A549 (cell line): Measurements from ENCODE around the gene ZFP28. TPM values are rescaled to one million over a fixed set of nuclear protein-coding genes. Genes with fewer than 3 reads are reported as not detected.

Source experiments
- ATAC-seq, 2 experiments: fragments of 200-7000 bp in 1 of 2; fragments of >200 bp in 1 of 2; cut with Nextera tagmentation in 1 of 2; cut with Tn5 transposase in 1 of 2; 3 replicates each; pipeline versions ENCODE4 v1.8.0 to v1.9.1; 2018 to 2020; ENCODE audit warnings: mild to moderate bottlenecking in 1 of 2, moderate library complexity in 1 of 2
- CTCF ChIA-PET: fragments of 300-600 bp; sonication (Branson Sonifier 250); formaldehyde crosslinking; extraction: SDS; loops from one replicate; lab custom pipeline; 2021; ENCODE audit warnings: antibody characterized with exemption, inconsistent platforms; lab: Yijun Ruan, JAX
- POLR2A ChIA-PET: fragments of 350-600 bp; formaldehyde crosslinking; extraction: SDS; loops from one replicate; lab custom pipeline; 2021; ENCODE audit warnings: antibody characterized with exemption, inconsistent platforms; lab: Yijun Ruan, JAX
- DNase-seq, 2 experiments: peaks; one replicate each; pipeline versions ENCODE4 v3.0.0 to v3.0.0-alpha.2; 2011 to 2016; ENCODE audit warnings: low read depth in 1 of 2, low spot score in 1 of 2
- FAIRE-seq: peaks from 2 replicates; lab custom pipeline; 2011; peaks lifted over from hg19 to GRCh38; lab: Jason Lieb, UNC
- H3K27ac ChIP-seq, 2 experiments: fragments of >200 bp; sonication (Bioruptor Twin); formaldehyde crosslinking; 3 replicates each; pipeline ENCODE4 v1.5.1; 2016 to 2017
- H3K4me1 ChIP-seq: fragments of >200 bp; sonication (Bioruptor Twin); formaldehyde crosslinking; 3 replicates; pipeline ENCODE4 v1.6.1; 2016
- H3K4me2 ChIP-seq: fragments of >200 bp; sonication (Bioruptor Twin); formaldehyde crosslinking; 3 replicates; pipeline ENCODE4 v1.6.1; 2016
- H3K4me3 ChIP-seq: fragments of >200 bp; sonication (Bioruptor Twin); formaldehyde crosslinking; 3 replicates; pipeline ENCODE4 v1.5.1; 2016
- H3K9me3 ChIP-seq: fragments of >200 bp; sonication (Bioruptor Twin); formaldehyde crosslinking; 3 replicates; pipeline ENCODE4 v1.6.1; 2016
- CEBPB ChIP-seq, 2 experiments: fragments of >200 bp in 1 of 2; sonication (Bioruptor Twin) in 1 of 2; formaldehyde crosslinking in 1 of 2; IDR thresholded peaks; 2 replicates each; pipeline ENCODE4 v1.6.1; 2012 to 2016
- CHD4 ChIP-seq: fragments of 200-600 bp; sonication (generic); IDR thresholded peaks from 2 replicates; pipeline ENCODE4 v1.6.1; 2016; ENCODE audit warnings: antibody characterized with exemption, mild to moderate bottlenecking, borderline replicate concordance
- EHF ChIP-seq: fragments of 250-450 bp; sonication (Bioruptor Pico); IDR thresholded peaks from 2 replicates; pipeline ENCODE4 v1.5.0; 2020; ENCODE audit warnings: mild to moderate bottlenecking
- EHMT2 ChIP-seq: fragments of 200-600 bp; sonication (generic); IDR thresholded peaks from 2 replicates; pipeline ENCODE4 v1.6.1; 2016; ENCODE audit warnings: antibody characterized with exemption, low read depth, mild to moderate bottlenecking, moderate library complexity
- ESRRA ChIP-seq: fragments of 150-350 bp; IDR thresholded peaks from 2 replicates; pipeline ENCODE4 v1.6.1; 2014; ENCODE audit warnings: mild to moderate bottlenecking, low read length, borderline replicate concordance
- KDM1A ChIP-seq: fragments of 200-600 bp; sonication (generic); IDR thresholded peaks from 2 replicates; pipeline ENCODE4 v1.6.1; 2016; ENCODE audit warnings: low read depth, mild to moderate bottlenecking
- MAFK ChIP-seq: fragments of 450-650 bp; IDR thresholded peaks from 2 replicates; pipeline ENCODE4 v1.6.1; 2014; ENCODE audit not compliant: partially characterized antibody
- MAZ ChIP-seq: fragments of 150-350 bp; IDR thresholded peaks from 2 replicates; pipeline ENCODE4 v1.6.1; 2014; ENCODE audit warnings: antibody characterized with exemption, low read depth, low read length, borderline replicate concordance
- MYC ChIP-seq: IDR thresholded peaks from 2 replicates; pipeline ENCODE4 v1.6.1; 2012; ENCODE audit warnings: mild to moderate bottlenecking, inconsistent platforms, low read length, improper control_type of control experiment, borderline replicate concordance
- NFE2L2 ChIP-seq: fragments of 150-350 bp; conservative IDR thresholded peaks from 2 replicates; pipeline ENCODE4 v1.6.1; 2014; ENCODE audit warnings: low read length
- NPAS2 ChIP-seq: fragments of 250-450 bp; sonication (Bioruptor Pico); IDR thresholded peaks from 2 replicates; pipeline ENCODE4 v1.8.0; 2022; ENCODE audit warnings: mild to moderate bottlenecking, moderate library complexity, borderline replicate concordance
- PHF8 ChIP-seq: fragments of 200-600 bp; sonication (generic); IDR thresholded peaks from 2 replicates; pipeline ENCODE4 v1.6.1; 2016; ENCODE audit warnings: low read depth, mild to moderate bottlenecking, antibody characterized with exemption, moderate library complexity, borderline replicate concordance
- POLR2A ChIP-seq: IDR thresholded peaks from 2 replicates; pipeline ENCODE4 v1.6.1; 2012; ENCODE audit warnings: mild to moderate bottlenecking, low read length
- POLR2AphosphoS2 ChIP-seq: conservative IDR thresholded peaks from 2 replicates; pipeline ENCODE4 v1.6.1; 2012; ENCODE audit warnings: low read length, improper control_type of control experiment, inconsistent platforms
- RFX5 ChIP-seq: fragments of 450-650 bp; IDR thresholded peaks from 2 replicates; pipeline ENCODE4 v1.7.1; 2014; ENCODE audit warnings: antibody characterized with exemption, mild to moderate bottlenecking, moderate library complexity
- RNF2 ChIP-seq: fragments of 200-600 bp; sonication (generic); IDR thresholded peaks from 2 replicates; pipeline ENCODE4 v1.6.1; 2016; ENCODE audit warnings: low read depth, mild to moderate bottlenecking, antibody characterized with exemption, moderate library complexity, borderline replicate concordance
- SREBF2 ChIP-seq: fragments of 450-650 bp; IDR thresholded peaks from 2 replicates; pipeline ENCODE4 v1.6.1; 2014; ENCODE audit warnings: mild to moderate bottlenecking, moderate library complexity
- TP53 ChIP-seq: fragments of 250-450 bp; sonication (Bioruptor Pico); IDR thresholded peaks from 2 replicates; pipeline ENCODE4 v1.5.0; 2021; ENCODE audit warnings: mild to moderate bottlenecking, moderate library complexity
- ZC3H11A ChIP-seq: fragments of 450-650 bp; IDR thresholded peaks from 2 replicates; pipeline ENCODE4 v1.6.1; 2014; ENCODE audit warnings: antibody characterized with exemption, mild to moderate bottlenecking
- ZNF302 ChIP-seq: fragments of 250-450 bp; sonication (Bioruptor Pico); IDR thresholded peaks from 2 replicates; pipeline ENCODE4 v1.9.0; 2021; ENCODE audit warnings: inconsistent platforms, mild to moderate bottlenecking, moderate library complexity
- WGBS: methylation state at CpG from one replicate; pipeline ENCODE4 v1.1.6; 2017; ENCODE audit errors: missing lambda C conversion rate; 5-methylcytosine and 5-hydroxymethylcytosine counted together
- polyA plus RNA-seq, 4 experiments: library from polyadenylated mRNA; depleted of rRNA in 3 of 4; stranded (reverse); fragments of >200 nt; fragmentation: RNase III in 1 of 4; extraction: RNeasy Plus Mini Kit Qiagen cat#74134 plus additional on column Dnase treatment in 1 of 4; gene quantifications; 2 replicates in 3 of 4; 3 replicates in 1 of 4; pipeline ENCODE4 v1.2.3, GENCODE V29; 2011 to 2017
- TF ChIP-seq, protein P1 (sequence below): fragments of >200 bp; sonication (Bioruptor Twin); formaldehyde crosslinking; IDR thresholded peaks from 3 replicates; pipeline ENCODE4 v1.6.1; 2016
- TF ChIP-seq, protein P2 (sequence below): fragments of 150-350 bp; IDR thresholded peaks from 2 replicates; pipeline ENCODE4 v1.6.1; 2014; ENCODE audit warnings: low read depth, mild to moderate bottlenecking, low read length

The ZFP28 gene
- polyA plus RNA-seq, 2 of the 4 experiments (the other 2 are of a cell fraction), result 2.4 to 7.9 TPM

DNA sequence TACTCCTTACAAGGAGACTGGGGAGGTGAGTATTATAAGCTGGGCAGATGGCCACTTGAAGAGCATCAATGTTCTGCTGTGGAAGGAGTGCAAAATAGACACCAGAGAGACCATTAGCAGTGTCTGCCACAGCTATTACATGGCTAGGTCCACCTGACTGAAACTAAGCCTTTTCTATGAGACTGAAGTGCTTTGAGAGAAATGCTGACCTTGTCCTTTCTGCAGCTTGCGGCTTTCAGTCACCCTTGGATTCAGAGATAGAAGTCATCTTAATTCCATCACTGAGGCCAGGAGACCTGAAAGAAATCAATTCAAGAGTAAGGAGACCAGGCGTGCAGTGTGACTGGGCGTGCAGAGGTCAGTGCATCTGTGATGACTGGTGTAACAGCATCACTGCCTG, 1.3 kb upstream of the ZFP28 start:
- no peak for FAIRE-seq
- TF ChIP-seq MAFK, result peak; percentile 65
- TF ChIP-seq, protein P1, sequence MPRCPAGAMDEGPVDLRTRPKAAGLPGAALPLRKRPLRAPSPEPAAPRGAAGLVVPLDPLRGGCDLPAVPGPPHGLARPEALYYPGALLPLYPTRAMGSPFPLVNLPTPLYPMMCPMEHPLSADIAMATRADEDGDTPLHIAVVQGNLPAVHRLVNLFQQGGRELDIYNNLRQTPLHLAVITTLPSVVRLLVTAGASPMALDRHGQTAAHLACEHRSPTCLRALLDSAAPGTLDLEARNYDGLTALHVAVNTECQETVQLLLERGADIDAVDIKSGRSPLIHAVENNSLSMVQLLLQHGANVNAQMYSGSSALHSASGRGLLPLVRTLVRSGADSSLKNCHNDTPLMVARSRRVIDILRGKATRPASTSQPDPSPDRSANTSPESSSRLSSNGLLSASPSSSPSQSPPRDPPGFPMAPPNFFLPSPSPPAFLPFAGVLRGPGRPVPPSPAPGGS, result no peak
- TF ChIP-seq, all 56 proteins: peak for 1
- Histone ChIP-seq H3K9me3 (peaks cover 90% of the 10 kb centered on the region), H3K4me2 (peak overlapping the region; percentile 79; the same call in 1 of the 3 replicates), H3K4me3 (peak overlapping the region; percentile 73; the same call in 2 of the 3 replicates), H3K4me1 (no peaks in the 10 kb centered on the region), H3K27ac (no peak overlapping the region)
- WGBS, result 88% methylated on average over 3 of the region's 3 CpGs
- ATAC-seq (no peak), DNase-seq (no peak)
- POLR2A ChIA-PET, result no interaction called here
- CTCF ChIA-PET, result interaction anchor here (0.8 kb wide), 1 partner anchor 33 kb away, joined by 3 read pairs; no protein-coding TSS in a partner anchor

DNA sequence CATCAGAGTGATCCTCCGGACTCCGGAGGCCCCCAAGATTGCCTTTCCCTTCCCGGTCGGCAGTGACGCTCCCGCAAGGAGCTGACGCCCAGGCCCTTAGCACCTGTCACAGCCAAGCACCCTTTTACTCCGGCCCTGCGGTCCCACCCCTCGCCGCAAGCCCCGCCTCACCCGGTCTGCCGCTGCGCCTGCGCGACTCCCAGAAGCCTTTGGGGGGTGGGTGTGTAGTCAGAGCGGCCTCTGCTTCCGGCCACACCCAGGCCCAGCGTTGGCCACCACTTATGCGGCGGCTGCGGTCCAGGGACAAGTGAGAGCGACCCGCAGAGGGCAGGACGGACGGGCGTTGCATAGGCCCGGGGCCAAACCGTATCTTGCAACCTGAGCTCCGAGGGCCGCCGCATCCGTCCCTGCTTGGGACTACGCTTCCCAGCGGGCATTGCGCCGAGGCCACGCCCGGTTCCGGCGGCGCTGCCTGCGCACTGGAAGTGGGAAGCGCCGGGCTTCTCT, 441 bp upstream of the ZFP28 start:
- ATAC-seq (peak; percentile 96 to 98), DNase-seq (peak; percentile 89 to 95), FAIRE-seq (no peak)
- Histone ChIP-seq H3K4me2 (peak overlapping the region; percentile 79), H3K4me1 (no peaks in the 10 kb centered on the region), H3K9me3 (peaks cover 88% of the 10 kb centered on the region), H3K27ac (peak overlapping the region; percentile 84 to 93), H3K4me3 (peak overlapping the region; percentile 73)
- ChIA-PET CTCF (interaction anchor here (0.7 kb wide), 1 partner anchor 16 kb away, joined by 3 read pairs; no protein-coding TSS in a partner anchor), POLR2A (interaction anchor here (1.0 kb wide), 1 partner anchor 702 kb away, joined by 3 read pairs; the partner anchor contains the start of gene ZNF805)
- WGBS, result 4% methylated on average over 21 of the region's 46 CpGs
- TF ChIP-seq PHF8 (peak; percentile 27), POLR2AphosphoS2 (no peak)

DNA sequence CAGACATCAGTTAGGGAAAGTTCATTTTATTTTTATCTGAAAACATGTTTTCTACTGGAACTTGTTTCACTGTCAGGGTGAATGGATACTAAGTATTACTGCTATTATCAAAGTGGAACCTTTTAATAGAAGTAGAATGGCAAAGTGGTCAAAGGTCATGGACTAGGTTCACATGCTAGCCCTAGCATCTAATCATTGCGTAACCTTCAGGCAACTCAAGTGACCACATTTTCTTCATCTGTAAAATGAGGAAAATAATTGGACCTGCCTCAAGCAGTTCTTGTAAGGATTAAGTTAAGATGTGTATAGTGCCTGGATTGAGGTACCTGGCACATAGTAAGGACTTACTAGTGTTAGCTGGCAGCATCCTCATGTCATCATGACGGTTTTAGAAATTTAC, 5.0 kb downstream of the ZFP28 start:
- H3K9me3 ChIP-seq, result peaks cover 92% of the 10 kb centered on the region
- TF ChIP-seq CEBPB (IDR thresholded peaks at IDR 0.05), result peak in 1 of 2 experiments; percentile 47; a peak in 2 of 4 replicates
- TF ChIP-seq MAZ, result no peak
- WGBS, result 81% methylated on average over 2 of the region's 2 CpGs
- FAIRE-seq (peak; percentile 59), ATAC-seq (no peak), DNase-seq (no peak)
- CTCF ChIA-PET, result no interaction called here
- POLR2A ChIA-PET, result no interaction called here
- no peak overlapping the region for H3K4me2 ChIP-seq
- no peaks in the 10 kb centered on the region for H3K4me1 ChIP-seq
- H3K27ac ChIP-seq, result no peak overlapping the region
- H3K4me3 ChIP-seq, result no peak overlapping the region

DNA sequence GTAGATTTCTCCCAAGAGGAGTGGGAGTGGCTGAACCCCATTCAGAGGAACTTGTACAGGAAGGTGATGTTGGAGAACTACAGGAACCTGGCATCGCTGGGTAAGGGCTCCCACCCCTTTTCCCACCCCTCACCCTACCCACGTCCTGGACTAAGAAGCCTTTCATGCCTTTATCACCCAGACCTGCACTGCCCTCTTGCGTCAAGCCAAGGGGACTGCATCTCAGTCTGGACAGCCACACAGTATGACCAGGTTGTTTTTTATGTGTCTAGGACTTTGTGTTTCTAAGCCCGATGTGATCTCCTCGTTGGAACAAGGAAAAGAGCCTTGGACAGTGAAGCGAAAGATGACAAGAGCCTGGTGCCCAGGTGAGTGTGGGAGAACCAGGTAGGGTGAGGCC, 8.8 kb downstream of the ZFP28 start:
- ChIA-PET CTCF (no interaction called here), POLR2A (no interaction called here)
- H3K4me2 ChIP-seq, result no peak overlapping the region
- H3K4me3 ChIP-seq, result no peak overlapping the region
- peaks cover 80% of the 10 kb centered on the region for H3K9me3 ChIP-seq
- FAIRE-seq (no peak), DNase-seq (no peak), ATAC-seq (no peak)
- H3K27ac ChIP-seq, result no peak overlapping the region
- no peaks in the 10 kb centered on the region for H3K4me1 ChIP-seq
- TF ChIP-seq, protein P2, sequence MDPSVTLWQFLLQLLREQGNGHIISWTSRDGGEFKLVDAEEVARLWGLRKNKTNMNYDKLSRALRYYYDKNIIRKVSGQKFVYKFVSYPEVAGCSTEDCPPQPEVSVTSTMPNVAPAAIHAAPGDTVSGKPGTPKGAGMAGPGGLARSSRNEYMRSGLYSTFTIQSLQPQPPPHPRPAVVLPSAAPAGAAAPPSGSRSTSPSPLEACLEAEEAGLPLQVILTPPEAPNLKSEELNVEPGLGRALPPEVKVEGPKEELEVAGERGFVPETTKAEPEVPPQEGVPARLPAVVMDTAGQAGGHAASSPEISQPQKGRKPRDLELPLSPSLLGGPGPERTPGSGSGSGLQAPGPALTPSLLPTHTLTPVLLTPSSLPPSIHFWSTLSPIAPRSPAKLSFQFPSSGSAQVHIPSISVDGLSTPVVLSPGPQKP, result no peak
- TF ChIP-seq RNF2 (no peak), TP53 (no peak), ZNF302 (CRISPR knock-in tag) (no peak), EHF (no peak), ZC3H11A (no peak), SREBF2 (no peak), MYC (no peak), EHMT2 (no peak), POLR2A (no peak), ESRRA (no peak), KDM1A (no peak), NFE2L2 (no peak), CHD4 (no peak), RFX5 (no peak), NPAS2 (CRISPR knock-in tag) (no peak)
- 62% methylated on average over 6 of the region's 6 CpGs for WGBS
